Amygdala (tissue), 56 donors: ENCODE results near the gene SF3A2.

Experiments used
- DNase-seq, 56 donors: peaks; one replicate each; lab custom pipeline; 2025; lab: John Stamatoyannopoulos, UW

Gene SF3A2

DNA sequence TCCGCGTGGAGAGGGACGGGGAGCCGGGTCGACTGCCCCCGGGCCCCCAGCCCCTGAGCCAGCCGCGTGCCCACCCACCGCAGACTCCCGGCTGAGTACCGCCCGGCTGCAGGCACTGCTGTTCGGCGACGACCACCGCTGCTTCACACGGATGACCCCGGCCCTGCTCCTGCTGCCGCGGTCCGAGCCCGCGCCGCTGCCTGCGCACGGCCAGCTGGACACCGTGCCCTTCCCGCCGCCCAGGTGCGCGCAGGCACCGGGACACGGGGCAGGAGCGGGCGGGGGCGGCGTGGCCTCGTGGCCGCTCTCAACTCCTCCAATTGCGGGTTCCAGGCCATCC is 14.1 kb downstream of the SF3A2 start:
- no peak for DNase-seq

DNA sequence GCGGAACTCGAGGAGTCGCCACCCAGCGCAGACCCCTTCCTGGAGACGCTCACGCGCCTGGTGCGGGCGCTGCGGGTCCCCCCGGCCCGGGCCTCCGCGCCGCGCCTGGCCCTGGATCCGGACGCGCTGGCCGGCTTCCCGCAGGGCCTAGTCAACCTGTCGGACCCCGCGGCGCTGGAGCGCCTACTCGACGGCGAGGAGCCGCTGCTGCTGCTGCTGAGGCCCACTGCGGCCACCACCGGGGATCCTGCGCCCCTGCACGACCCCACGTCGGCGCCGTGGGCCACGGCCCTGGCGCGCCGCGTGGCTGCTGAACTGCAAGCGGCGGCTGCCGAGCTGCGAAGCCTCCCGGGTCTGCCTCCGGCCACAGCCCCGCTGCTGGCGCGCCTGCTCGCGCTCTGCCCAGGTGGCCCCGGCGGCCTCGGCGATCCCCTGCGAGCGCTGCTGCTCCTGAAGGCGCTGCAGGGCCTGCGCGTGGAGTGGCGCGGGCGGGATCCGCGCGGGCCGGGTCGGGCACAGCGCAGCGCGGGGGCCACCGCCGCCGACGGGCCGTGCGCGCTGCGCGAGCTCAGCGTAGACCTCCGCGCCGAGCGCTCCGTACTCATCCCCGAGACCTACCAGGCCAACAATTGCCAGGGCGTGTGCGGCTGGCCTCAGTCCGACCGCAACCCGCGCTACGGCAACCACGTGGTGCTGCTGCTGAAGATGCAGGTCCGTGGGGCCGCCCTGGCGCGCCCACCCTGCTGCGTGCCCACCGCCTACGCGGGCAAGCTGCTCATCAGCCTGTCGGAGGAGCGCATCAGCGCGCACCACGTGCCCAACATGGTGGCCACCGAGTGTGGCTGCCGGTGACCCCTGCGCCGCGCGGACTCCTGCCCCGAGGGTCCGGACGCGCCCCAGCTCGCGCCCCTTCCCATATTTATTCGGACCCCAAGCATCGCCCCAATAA is 14.8 kb downstream of the SF3A2 start:
- no peak for DNase-seq

GRCh38 chr19:2252055-2252796 is 15.6 kb downstream of the SF3A2 start:
- DNase-seq: no peak

- DNase-seq: no peak
These were observed 16.1 kb downstream of the SF3A2 start for GRCh38 chr19:2252797-2253105.

GRCh38 chr19:2253106-2254063 is 16.8 kb downstream of the SF3A2 start:
- DNase-seq: no peak

GRCh38 chr19:2254064-2254872 is 17.6 kb downstream of the SF3A2 start:
- DNase-seq: no peak

- DNase-seq: no peak
These were observed 18.7 kb downstream of the SF3A2 start for GRCh38 chr19:2255112-2255845.

GRCh38 chr19:2255982-2256685 is 19.5 kb downstream of the SF3A2 start, which contains the start of gene JSRP1:
JSRP1 (minus strand) TSS chr19:2256417; CDS start chr19:2255314, 1,103 bp downstream.
- no peak for DNase-seq

- no peak for DNase-seq
These were observed 22.7 kb downstream of the SF3A2 start for GRCh38 chr19:2259336-2259735.

- DNase-seq: no peak
These were observed 23.7 kb downstream of the SF3A2 start for GRCh38 chr19:2260341-2260805.

DNA sequence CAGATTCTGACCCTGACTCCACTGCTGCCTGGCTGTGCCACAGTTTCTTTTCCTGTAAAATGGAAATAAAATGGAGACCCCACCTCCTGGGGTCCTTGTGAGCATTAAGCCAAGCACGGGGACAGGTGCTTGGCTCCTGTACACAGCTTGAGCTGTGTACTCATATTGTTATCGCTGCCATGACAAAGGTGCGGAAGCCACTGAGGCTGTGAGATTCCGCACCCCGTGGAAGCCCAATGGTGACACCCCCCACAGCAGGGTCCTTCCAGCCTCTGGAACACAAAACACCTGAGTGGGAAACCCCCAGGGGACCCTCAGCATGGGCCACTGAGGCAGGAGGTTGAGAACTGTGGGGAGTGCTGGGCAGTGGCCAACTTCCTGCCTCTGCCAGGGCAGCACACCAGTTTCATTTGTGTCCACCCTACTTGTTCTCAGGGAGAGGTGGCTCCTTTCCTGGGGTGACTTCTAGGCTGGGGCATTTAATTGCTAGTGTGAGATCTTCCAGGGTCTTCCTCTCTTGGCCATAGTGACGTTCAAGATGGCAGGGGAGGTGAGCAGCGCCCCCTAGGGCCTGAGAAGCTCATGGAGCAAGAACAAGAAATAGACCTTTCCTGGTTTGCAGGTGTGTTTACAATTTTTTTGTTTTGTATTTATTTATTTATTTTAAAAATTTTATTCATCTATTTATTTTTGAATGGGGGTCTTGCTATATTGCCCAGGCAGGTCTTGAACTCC is 25.0 kb downstream of the SF3A2 start:
- peak in 2 of 56 donors; percentile 24 to 29 for DNase-seq

DNA sequence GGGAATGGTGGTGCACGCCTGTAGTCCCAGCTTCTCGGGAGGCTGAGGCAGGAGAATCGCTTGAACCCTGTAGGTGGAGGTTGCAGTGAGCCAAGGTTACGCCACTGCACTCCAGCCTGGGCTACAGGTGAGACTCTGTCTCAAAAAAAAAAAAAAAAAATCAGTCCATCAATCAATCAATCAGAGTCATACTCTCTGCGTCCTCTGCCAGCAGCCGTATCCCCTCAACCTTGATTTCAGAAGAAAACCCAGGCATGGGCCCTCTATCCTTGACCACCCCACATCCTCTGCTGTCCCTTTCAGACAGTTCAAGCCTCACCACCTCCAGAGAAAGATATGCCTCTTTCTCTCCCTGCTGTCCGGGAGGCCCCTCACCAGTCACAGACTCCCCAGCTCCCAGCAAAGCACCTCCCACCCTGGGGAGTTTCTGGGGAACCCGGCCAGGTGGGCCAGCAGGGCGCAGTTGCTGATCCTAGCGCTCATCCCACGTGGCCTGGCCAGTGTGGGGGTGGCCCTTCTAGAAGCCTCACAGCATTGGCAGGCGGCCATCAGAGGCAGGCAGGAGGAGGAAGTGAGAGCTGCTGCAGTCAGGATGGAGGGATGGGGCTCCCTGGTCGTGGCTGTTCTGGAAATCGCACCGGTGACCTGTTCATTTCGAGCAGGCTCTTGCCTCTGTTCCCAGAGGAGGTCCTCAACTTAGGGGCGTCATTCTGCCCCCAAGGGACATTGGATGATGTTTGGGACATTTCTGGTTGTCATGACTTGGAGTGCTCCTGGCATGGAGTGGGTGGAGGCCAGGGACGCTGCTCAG is 29.8 kb downstream of the SF3A2 start:
- DNase-seq: peak in 51 of 56 donors; percentile 4 to 83 (median 52)

GRCh38 chr19:2268480-2268830 is 31.8 kb downstream of the SF3A2 start:
- no peak for DNase-seq

- DNase-seq: no peak
These were observed 32.2 kb downstream of the SF3A2 start for GRCh38 chr19:2268861-2269243.

GRCh38 chr19:2269244-2270156 is 32.9 kb downstream of the SF3A2 start:
- DNase-seq: peak; percentile 73 to 98 (median 95)

DNA sequence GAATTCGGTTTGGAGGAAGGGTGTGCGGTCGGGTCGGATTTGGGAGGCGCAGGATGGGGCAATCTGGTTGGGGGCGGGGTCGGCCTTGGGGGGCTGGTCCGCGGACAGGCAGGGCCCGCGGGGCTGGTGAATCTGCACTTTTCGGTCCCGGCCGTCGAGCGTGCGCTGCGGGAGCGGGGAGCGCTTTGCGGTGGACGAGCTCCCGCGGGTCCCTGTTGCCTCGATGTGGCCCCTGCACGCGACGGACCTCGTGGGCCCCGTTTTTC is 33.5 kb downstream of the SF3A2 start:
- DNase-seq: peak in 4 of 56 donors; percentile 14 to 39 (median 30)
